ENCODE measurements around the gene WDTC1. TPM values are rescaled to one million over a fixed set of nuclear protein-coding genes. Genes with fewer than 3 reads are reported as not detected.

WDTC1 gene
- total and polyA plus RNA-seq, 4 donors = 19.8 to 41.0 (median 30.2) TPM

DNA sequence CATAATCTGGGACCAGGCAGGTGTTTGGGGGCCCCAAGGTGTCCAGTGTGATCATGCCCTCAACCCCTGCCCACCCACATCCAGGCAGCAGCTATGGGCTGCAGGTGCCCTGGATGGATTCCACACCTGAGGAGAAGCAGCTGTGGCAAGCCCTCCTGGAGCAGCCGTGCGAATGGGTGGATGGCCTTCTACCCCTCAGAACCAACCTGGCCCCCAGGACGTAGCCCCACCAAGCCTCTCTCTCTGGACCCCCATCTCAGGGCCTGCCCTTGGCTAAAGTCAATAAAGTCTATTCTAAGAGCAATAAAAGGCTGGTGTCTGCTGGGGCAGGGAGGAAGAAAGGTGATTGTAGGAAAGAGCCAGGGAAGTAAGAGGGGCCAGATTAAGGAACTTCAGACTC lies 119.2 kb downstream of the WDTC1 start:
- H3K9ac ChIP-seq (ENCODE audit: insufficient read depth in 1 of 2, low read length in 2 of 2) = no peak overlapping the region
- no peak for DNase-seq
- TF ChIP-seq, protein P1, sequence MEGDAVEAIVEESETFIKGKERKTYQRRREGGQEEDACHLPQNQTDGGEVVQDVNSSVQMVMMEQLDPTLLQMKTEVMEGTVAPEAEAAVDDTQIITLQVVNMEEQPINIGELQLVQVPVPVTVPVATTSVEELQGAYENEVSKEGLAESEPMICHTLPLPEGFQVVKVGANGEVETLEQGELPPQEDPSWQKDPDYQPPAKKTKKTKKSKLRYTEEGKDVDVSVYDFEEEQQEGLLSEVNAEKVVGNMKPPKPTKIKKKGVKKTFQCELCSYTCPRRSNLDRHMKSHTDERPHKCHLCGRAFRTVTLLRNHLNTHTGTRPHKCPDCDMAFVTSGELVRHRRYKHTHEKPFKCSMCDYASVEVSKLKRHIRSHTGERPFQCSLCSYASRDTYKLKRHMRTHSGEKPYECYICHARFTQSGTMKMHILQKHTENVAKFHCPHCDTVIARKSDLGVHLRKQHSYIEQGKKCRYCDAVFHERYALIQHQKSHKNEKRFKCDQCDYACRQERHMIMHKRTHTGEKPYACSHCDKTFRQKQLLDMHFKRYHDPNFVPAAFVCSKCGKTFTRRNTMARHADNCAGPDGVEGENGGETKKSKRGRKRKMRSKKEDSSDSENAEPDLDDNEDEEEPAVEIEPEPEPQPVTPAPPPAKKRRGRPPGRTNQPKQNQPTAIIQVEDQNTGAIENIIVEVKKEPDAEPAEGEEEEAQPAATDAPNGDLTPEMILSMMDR (IDR thresholded peaks at IDR 0.05; ENCODE audit: control extremely low read depth, extremely low read depth) = no peak
- no peak overlapping the region for H3K27ac ChIP-seq (ENCODE audit: low read depth in 1 of 2, low read length in 1 of 2)
- peaks cover 0 to 49% (median 5%) of the 10 kb centered on the region in 4 donors for H3K36me3 ChIP-seq (ENCODE audit: control insufficient read depth in 4 of 4, insufficient read depth in 4 of 4, low read length in 4 of 4)
- peaks cover 0 to 26% (median 8%) of the 10 kb centered on the region in 5 donors for H3K4me1 ChIP-seq (ENCODE audit: control insufficient read depth in 5 of 5, insufficient read depth in 5 of 5, low read length in 5 of 5)
- peaks cover 0 to 14% (median 0%) of the 10 kb centered on the region in 3 donors for H3K27me3 ChIP-seq (ENCODE audit: control insufficient read depth in 3 of 3, insufficient read depth in 3 of 3, low read length in 2 of 3)
- no peaks in the 10 kb centered on the region for H3K9me3 ChIP-seq (ENCODE audit: control insufficient read depth in 4 of 4, insufficient read depth in 3 of 4, low read length in 3 of 4)
- WGBS, 2 donors = 92 to 95% methylated on average over 3 of the region's 3 CpGs
- no peak for ATAC-seq (ENCODE audit: insufficient read depth, low FRiP score)
- H3K4me3 ChIP-seq = no peak overlapping the region

DNA sequence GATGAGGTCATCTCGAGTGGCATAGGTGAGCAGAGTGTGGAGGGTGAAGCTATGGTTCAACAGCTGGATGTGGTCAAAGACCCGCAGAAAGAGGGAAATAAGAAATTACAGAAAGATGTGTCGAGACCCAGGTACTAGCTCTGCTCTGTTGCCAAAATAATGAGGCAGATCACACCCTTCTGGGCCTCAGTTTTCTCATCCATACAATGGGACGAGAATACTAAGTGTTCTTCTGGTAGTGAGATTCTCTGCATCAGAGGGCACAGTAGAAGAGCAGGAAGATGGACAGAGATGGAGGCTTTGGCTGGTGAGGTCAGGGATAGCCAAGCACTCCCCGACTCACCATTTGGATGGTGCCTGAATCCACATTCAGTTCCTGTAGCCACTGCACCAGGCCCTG lies 121.3 kb downstream of the WDTC1 start:
- ATAC-seq (ENCODE audit: insufficient read depth, low FRiP score) (no peak), DNase-seq (no peak)
- H3K27me3 ChIP-seq (ENCODE audit: control insufficient read depth in 3 of 3, insufficient read depth in 3 of 3, low read length in 2 of 3) = peaks cover 0 to 3% (median 2%) of the 10 kb centered on the region in 3 donors
- TF ChIP-seq, protein P1 (IDR thresholded peaks at IDR 0.05; ENCODE audit: control extremely low read depth, extremely low read depth) = no peak
- H3K9me3 ChIP-seq (ENCODE audit: control insufficient read depth in 4 of 4, insufficient read depth in 3 of 4, low read length in 3 of 4) = no peaks in the 10 kb centered on the region
- H3K4me1 ChIP-seq (ENCODE audit: control insufficient read depth in 5 of 5, insufficient read depth in 5 of 5, low read length in 5 of 5) = peaks cover 0 to 12% (median 3%) of the 10 kb centered on the region in 5 donors
- no peak overlapping the region for H3K4me3 ChIP-seq
- no peak overlapping the region for H3K27ac ChIP-seq (ENCODE audit: low read depth in 1 of 2, low read length in 1 of 2)
- WGBS, 2 donors = 85 to 88% methylated on average over 5 of the region's 5 CpGs
- no peak overlapping the region for H3K9ac ChIP-seq (ENCODE audit: insufficient read depth in 1 of 2, low read length in 2 of 2)
- H3K36me3 ChIP-seq (ENCODE audit: control insufficient read depth in 4 of 4, insufficient read depth in 4 of 4, low read length in 4 of 4) = peaks cover 0 to 62% (median 5%) of the 10 kb centered on the region in 4 donors

DNA sequence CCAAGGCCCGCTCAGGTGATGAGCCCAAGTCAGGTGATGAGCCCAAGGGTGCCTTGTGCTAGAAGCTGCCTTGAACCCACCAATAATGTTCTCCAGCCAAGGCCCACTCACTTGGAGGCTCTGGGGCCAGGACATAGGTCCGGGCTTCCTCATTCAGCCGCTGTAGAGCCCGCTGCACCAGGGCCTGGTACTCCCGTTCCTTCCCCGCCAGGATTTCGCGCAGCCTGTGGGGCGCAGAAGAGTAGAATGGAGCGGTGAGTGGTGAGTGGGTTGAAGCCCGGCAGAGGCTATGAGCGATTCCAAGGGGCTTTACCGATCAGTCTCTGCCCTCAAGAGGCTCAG lies 121.8 kb downstream of the WDTC1 start:
- H3K4me3 ChIP-seq = no peak overlapping the region
- ATAC-seq (ENCODE audit: insufficient read depth, low FRiP score) (no peak), DNase-seq (no peak)
- no peaks in the 10 kb centered on the region for H3K9me3 ChIP-seq (ENCODE audit: control insufficient read depth in 4 of 4, insufficient read depth in 3 of 4, low read length in 3 of 4)
- WGBS, 2 donors = 88 to 91% methylated on average over 13 of the region's 13 CpGs
- no peak overlapping the region for H3K27ac ChIP-seq (ENCODE audit: low read depth in 1 of 2, low read length in 1 of 2)
- TF ChIP-seq, protein P1 (IDR thresholded peaks at IDR 0.05; ENCODE audit: control extremely low read depth, extremely low read depth) = no peak
- H3K36me3 ChIP-seq (ENCODE audit: control insufficient read depth in 4 of 4, insufficient read depth in 4 of 4, low read length in 4 of 4) = peaks cover 0 to 67% (median 5%) of the 10 kb centered on the region in 4 donors
- peaks cover 0 to 6% (median 3%) of the 10 kb centered on the region in 5 donors for H3K4me1 ChIP-seq (ENCODE audit: control insufficient read depth in 5 of 5, insufficient read depth in 5 of 5, low read length in 5 of 5)
- H3K27me3 ChIP-seq (ENCODE audit: control insufficient read depth in 3 of 3, insufficient read depth in 3 of 3, low read length in 2 of 3) = peaks cover 0 to 2% (median 0%) of the 10 kb centered on the region in 3 donors
- H3K9ac ChIP-seq (ENCODE audit: insufficient read depth in 1 of 2, low read length in 2 of 2) = no peak overlapping the region

All from lung (tissue), 12 donors.